T follicular helper cell (primary cell): ENCODE results near the gene MRPL57.
"Not testable (repeated sequence)": the region's sequence is repeated elsewhere in the genome, so short reads cannot be mapped to it uniquely, and the experiment has no call there.

ENCODE experiments used
- DNase-seq: peaks from one replicate; pipeline ENCODE4 v3.0.0-alpha.2; 2020; ENCODE audit warnings: low read depth

The MRPL57 gene

GRCh38 chr13:21197606-21198225 lies 21.3 kb downstream of the MRPL57 start:
- not testable (repeated sequence) for DNase-seq

GRCh38 chr13:21198391-21198790 lies 21.9 kb downstream of the MRPL57 start:
- not testable (repeated sequence) for DNase-seq

DNA sequence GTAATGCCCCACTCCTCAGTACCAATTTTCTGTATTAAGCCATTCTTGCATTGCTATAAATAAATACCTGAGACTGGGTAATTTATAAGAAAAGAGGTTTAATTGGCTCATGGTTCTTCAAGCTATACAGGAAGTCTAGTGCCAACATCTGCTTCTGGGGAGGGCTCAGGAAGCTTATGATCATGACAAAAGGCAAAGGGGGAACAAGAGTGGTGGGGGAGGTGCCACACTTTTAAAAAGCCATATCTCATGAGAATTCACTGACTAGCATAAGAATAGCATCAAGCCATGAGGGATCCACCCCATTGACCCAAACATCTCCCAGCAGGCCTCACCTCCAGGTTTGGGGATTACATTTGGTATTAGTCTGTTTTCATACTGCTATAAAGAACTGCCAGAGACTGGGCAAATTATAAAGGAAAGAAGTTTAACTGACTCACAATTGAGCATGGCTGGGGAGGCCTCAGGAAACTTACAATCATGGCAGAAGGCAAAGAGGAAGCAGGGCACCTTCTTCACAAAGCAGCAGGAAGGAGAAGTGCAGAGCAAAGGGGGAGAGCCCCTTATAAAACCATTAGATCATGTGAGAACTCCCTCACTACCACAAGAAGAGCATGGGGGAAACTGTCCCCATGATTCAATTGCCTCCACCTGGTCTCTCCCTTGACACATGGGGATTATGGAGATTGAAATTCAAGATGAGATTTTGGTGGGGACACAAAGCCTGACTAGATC lies 25.2 kb downstream of the MRPL57 start:
- DNase-seq: not testable (repeated sequence)

DNA sequence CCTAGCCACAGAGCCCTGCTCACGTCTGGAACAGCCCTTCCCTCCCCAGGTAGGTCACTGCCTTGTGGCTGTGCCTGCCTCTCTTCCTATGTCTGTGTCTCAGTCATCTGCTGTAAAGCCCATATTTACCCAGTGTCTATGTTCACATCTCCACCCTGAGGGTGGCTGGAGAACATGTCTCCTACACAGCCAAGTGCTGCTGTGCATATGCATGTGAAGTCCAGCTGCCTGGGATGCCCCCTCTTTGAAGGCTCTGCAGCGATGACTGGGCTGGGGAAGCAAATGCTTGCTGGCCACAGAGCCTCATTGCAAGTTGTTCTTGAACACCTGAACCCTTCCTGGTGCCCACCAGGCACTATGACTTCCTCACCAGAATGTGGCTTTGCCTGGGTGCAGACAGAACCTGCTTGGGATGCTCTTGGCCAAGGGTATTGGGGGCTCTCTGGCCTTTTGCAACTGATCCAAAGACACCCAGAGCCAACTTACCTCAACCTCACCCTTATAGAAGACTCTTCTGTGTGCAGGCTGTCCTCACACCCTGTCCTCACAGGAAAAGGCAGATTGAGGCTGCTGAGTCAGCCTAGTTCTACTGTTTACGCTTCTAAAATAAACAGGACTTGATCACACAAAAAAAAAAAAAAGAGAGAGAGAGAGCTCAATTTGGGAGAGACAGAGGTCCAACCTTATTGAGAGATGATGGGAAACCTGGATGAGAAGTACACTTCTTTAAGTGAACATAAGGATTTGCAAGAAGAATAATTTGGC lies 26.5 kb downstream of the MRPL57 start:
- DNase-seq: no peak

GRCh38 chr13:21208652-21209154 lies 32.2 kb downstream of the MRPL57 start:
- DNase-seq: no peak

GRCh38 chr13:21212138-21212775 lies 35.8 kb downstream of the MRPL57 start:
- no peak for DNase-seq

GRCh38 chr13:21215419-21215818 lies 39.0 kb downstream of the MRPL57 start:
- DNase-seq: not testable (repeated sequence)

- no peak for DNase-seq
Measured at GRCh38 chr13:21216332-21216731, 39.9 kb downstream of the MRPL57 start.

- DNase-seq: no peak
Measured at GRCh38 chr13:21218351-21219035, 42.0 kb downstream of the MRPL57 start.

GRCh38 chr13:21219036-21219381 lies 42.6 kb downstream of the MRPL57 start:
- no peak for DNase-seq

DNA sequence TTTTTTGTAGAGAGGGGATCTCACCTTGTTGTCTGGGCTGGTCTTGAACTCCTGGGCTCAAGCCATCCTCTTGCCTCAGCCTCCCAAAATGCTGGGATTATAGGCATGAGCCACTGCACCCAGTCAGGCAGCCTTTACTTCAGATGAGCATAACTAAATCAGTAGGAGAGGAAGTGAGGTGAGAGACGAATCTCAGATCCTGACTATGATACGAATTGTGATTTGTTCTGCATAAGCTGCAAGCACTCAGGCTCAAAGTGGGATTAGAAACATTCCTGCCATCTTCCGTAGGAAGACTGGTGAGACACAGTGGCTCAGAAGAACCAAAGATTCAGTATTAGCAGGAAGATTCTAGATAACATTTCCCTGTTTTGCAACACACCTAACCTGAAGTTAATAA lies 43.3 kb downstream of the MRPL57 start:
- not testable (repeated sequence) for DNase-seq

GRCh38 chr13:21221268-21221667 lies 44.8 kb downstream of the MRPL57 start:
- no peak for DNase-seq

- no peak for DNase-seq
Measured at GRCh38 chr13:21225082-21225481, 48.6 kb downstream of the MRPL57 start.

DNA sequence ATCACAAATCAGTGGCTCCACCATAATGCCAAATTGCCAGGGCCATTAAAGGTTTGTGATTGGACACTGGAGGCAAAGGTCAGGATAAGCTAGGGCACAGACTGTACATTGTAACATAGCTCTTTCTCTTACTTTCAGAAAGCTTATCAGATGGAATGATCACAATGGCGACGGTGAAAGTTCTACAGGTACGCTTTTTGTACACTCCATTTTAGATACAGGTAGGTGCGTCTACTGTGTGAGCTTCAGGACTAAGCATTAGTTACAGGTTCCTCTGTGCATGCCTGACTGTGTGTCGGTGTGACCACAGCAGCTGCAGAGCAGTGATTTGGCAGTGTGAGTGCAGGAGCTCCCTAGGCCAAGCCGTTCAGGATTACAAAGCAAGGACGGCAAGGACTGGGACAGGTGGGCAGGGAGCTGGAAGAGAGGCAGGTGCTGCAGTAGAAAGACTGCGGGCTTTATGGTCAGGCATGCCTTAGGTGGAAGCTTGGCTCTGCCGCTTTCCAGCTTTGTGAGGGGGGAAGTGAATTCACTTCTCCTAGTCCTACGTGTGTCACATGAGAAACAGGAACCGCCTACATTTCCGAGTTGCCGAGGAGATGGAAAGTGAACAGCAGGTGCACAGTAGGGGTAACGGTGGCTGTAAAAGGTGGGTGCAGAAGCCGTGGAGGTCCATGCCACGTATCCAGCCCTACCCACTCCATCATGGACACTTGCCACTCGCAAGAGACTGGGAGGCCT lies 49.6 kb downstream of the MRPL57 start:
- DNase-seq: no peak

GRCh38 chr13:21227917-21228316 lies 51.5 kb downstream of the MRPL57 start:
- DNase-seq: no peak
